ENCODE results near the gene PARD3B. TPM values are rescaled to one million over a fixed set of nuclear protein-coding genes. Genes with fewer than 3 reads are reported as not detected.

Gene PARD3B
- total and polyA plus RNA-seq, 2 of the 8 experiments (the other 6 are each of a cell fraction or from before 2014, with no cell fraction given) = 1.2 to 5.7 TPM

GRCh38 chr2:205047273-205047839 is 502.1 kb downstream of the PARD3B start (continued):
- TF ChIP-seq TAF7 (optimal IDR thresholded peaks at IDR 0.05; ENCODE audit: borderline replicate concordance, low read depth, low read length) (no peak), CHD2 (IDR thresholded peaks at IDR 0.05; ENCODE audit: low read length) (peak; percentile 54; the same call in 1 of the 2 replicates), RAD21 (IDR thresholded peaks at IDR 0.05 in 1 of 2, conservative IDR thresholded peaks at IDR 0.05 in 1 of 2; ENCODE audit: low read depth in 2 of 2, low read length in 2 of 2) (peak; percentile 20 to 55; a peak in 3 of 4 replicates), TAF1 (IDR thresholded peaks at IDR 0.05; ENCODE audit: low read depth, low read length) (no peak), HDAC2 (IDR thresholded peaks at IDR 0.05; ENCODE audit: borderline replicate concordance in 1 of 2, low read depth in 2 of 2, low read length in 2 of 2) (peak; percentile 76 to 94; a peak in 2 of 4 replicates), BCL11A (IDR thresholded peaks at IDR 0.05; ENCODE audit: low read depth in 2 of 2, low read length in 2 of 2) (peak in 1 of 2 experiments; percentile 95), JUND (IDR thresholded peaks at IDR 0.05; ENCODE audit: low read length) (0 out of 2 replicates have a peak, but pooled peaks have one; percentile 13), EZH2 (IDR thresholded peaks at IDR 0.05; ENCODE audit: low read depth, low read length, severe bottlenecking) (no peak), SIN3A (conservative IDR thresholded peaks at IDR 0.05 in 1 of 2, IDR thresholded peaks at IDR 0.05 in 1 of 2; ENCODE audit: low read depth in 1 of 2, low read length in 2 of 2) (no peak), SAP30 (IDR thresholded peaks at IDR 0.05; ENCODE audit: insufficient read depth, insufficient replicate concordance, low read length) (no peak), NANOG (IDR thresholded peaks at IDR 0.05; ENCODE audit: insufficient read depth, low read depth, low read length, poor library complexity, severe bottlenecking) (peak; percentile 2)

Measured in H1 (cell line).